ENCODE measurements around the gene PYGM.

DNA sequence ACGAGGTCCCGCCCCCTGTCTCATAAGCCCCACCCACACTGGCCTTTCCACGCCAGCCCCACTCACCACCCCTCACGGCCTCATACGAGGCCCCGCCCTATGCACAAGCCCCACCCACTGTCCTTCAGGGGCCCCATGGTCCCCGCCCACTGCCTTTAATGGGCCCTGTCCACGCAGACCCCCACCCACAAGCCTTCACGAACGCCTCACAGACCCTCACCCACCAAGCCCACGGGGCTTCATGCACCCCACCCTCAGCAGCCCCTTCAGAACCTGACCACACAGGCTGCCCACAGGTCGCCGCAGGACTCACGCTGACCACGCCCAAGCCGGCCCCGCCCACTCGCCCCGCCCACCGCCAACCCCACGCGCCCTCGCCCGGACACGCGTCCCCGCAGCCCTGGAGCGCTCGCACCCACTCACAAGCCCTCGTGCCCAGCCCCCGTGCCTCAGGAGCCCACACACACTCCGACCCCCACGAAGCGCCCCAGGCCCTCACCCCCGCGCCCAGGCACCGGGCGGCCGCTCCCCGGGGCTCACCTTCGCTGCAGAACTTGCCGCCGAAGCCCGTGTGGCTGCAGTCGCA lies 47.3 kb downstream of the PYGM start:
- TF ChIP-seq EZH2 (IDR thresholded peaks at IDR 0.05): no peak
- no peak for TF ChIP-seq POLR2AphosphoS5 (IDR thresholded peaks at IDR 0.05; ENCODE audit: borderline replicate concordance, low read depth, low read length)
